Tibial nerve (tissue), 4 donors: ENCODE measurements around the gene IL11RA. TPM values are rescaled to one million over a fixed set of nuclear protein-coding genes. Genes with fewer than 3 reads are reported as not detected.
A peak's percentile ranks its signal among the peaks of the same experiment; 100 is the strongest.

Source experiments
- DNase-seq, 2 donors: peaks; one replicate each; pipeline ENCODE4 v3.0.0-alpha.2; 2019; ENCODE audit warnings: low spot score in 2 of 2
- H3K27ac ChIP-seq, 4 donors: fragments of 200-600 bp; sonication (generic) in 3 of 4; one replicate each; pipeline ENCODE4 v1.5.1; 2017 to 2019; ENCODE audit warnings: mild to moderate bottlenecking in 1 of 4
- H3K27me3 ChIP-seq, 2 donors: fragments of 200-600 bp; sonication (generic) in 1 of 2; one replicate each; pipeline versions ENCODE4 v1.5.1 to v1.6.0; 2017 to 2019
- H3K36me3 ChIP-seq, 3 donors: fragments of 200-600 bp; sonication (generic); one replicate each; pipeline ENCODE4 v1.5.1; 2018 to 2019
- H3K4me1 ChIP-seq, 4 donors: fragments of 200-600 bp; sonication (generic) in 3 of 4; one replicate each; pipeline ENCODE4 v1.5.1; 2017 to 2019
- H3K4me3 ChIP-seq, 4 donors: fragments of 200-600 bp; sonication (generic) in 3 of 4; one replicate each; pipeline ENCODE4 v1.5.1; 2017 to 2019; ENCODE audit warnings: mild to moderate bottlenecking in 1 of 4, moderate library complexity in 1 of 4
- H3K9me3 ChIP-seq, 4 donors: fragments of 200-600 bp; sonication (generic) in 3 of 4; one replicate each; pipeline ENCODE4 v1.5.1; 2017 to 2019
- EP300 ChIP-seq, 2 donors: sonication (generic); formaldehyde crosslinking; IDR thresholded peaks; one replicate each; pipeline ENCODE4 v1.6.1; 2017; ENCODE audit warnings: antibody characterized with exemption in 2 of 2, mild to moderate bottlenecking in 1 of 2
- POLR2A ChIP-seq, 2 donors: fragments of 450-650 bp; IDR thresholded peaks; one replicate each; pipeline ENCODE4 v1.6.1; 2017; ENCODE audit warnings: antibody characterized with exemption in 2 of 2, mild to moderate bottlenecking in 2 of 2, moderate library complexity in 2 of 2
- WGBS, 2 donors: methylation state at CpG; one replicate each; pipeline ENCODE4 v1.1.5; 2018; 5-methylcytosine and 5-hydroxymethylcytosine counted together
- total RNA-seq, 4 donors: library from RNA; depleted of rRNA; stranded (reverse); fragments of >200 nt; gene quantifications; one replicate each; pipeline ENCODE4 v1.1.0, GENCODE V29; 2016
- TF ChIP-seq, protein P1 (sequence below), 5 experiments: fragments of 200-600 bp in 3 of 5; fragments of 450-650 bp in 2 of 5; sonication (generic) in 3 of 5; IDR thresholded peaks; one replicate each; pipeline ENCODE4 v1.5.1; 2016 to 2019; ENCODE audit warnings: antibody characterized with exemption in 5 of 5, mild to moderate bottlenecking in 3 of 5, moderate library complexity in 2 of 5

Gene IL11RA
- total RNA-seq, 4 donors from 2014 or later: 27.3 to 48.8 (median 39.6) TPM

DNA sequence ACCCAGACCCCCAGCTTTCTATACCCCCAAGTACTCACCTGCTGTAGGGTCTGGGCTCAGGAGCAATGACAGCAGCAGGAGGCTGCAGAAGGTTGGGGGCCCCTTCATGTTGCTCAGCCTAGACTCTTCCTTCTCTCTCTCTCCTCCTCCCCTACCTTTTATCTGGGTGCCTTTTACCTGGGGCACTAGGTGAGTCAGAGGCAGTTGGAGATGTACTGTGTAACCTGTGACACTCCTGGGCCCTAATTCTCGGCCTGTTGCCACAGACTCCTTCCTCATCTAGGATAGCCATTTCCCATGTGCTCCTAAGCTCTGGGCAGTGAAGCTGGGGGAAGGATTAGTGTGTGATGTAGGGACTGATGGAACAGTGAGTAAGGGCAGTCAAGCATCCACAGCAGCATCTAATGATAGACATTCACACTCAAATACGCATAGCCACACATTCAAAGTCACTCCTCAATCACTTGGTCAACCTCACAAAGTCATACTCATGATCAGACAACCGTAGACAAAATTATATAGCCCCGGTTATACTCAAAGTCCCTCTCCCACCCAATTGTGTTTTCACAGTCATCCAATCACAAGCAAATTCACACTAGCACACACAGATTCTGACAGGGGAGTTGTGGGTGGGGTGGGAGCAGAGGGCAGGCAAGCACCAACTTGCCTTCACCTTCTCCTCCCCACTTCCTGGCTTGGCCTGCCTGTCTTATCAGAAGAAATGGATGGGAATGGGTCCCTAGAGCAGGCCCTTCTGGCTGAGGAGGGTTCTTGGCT is 10.7 kb downstream of the IL11RA start, which contains the start of gene CCL27:
CCL27 (minus strand) TSS at position 132 of the 777 bp plus-strand sequence; CDS start at position 108, 24 bp downstream.
- Histone ChIP-seq H3K9me3 (no peaks in the 10 kb centered on the region), H3K27ac (peak within 1 kb of the TSS in 3 of 4 donors; percentile 40 to 100 (median 99)), H3K27me3 (no peaks in the 10 kb centered on the region), H3K36me3 (peaks cover 0 to 41% (median 0%) of the 10 kb centered on the region in 3 donors), H3K4me1 (peaks cover 0 to 30% (median 7%) of the 10 kb centered on the region in 4 donors), H3K4me3 (no peak within 1 kb of the TSS)
- DNase-seq: no peak
- TF ChIP-seq, protein P1, sequence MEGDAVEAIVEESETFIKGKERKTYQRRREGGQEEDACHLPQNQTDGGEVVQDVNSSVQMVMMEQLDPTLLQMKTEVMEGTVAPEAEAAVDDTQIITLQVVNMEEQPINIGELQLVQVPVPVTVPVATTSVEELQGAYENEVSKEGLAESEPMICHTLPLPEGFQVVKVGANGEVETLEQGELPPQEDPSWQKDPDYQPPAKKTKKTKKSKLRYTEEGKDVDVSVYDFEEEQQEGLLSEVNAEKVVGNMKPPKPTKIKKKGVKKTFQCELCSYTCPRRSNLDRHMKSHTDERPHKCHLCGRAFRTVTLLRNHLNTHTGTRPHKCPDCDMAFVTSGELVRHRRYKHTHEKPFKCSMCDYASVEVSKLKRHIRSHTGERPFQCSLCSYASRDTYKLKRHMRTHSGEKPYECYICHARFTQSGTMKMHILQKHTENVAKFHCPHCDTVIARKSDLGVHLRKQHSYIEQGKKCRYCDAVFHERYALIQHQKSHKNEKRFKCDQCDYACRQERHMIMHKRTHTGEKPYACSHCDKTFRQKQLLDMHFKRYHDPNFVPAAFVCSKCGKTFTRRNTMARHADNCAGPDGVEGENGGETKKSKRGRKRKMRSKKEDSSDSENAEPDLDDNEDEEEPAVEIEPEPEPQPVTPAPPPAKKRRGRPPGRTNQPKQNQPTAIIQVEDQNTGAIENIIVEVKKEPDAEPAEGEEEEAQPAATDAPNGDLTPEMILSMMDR (IDR thresholded peaks at IDR 0.05): no peak
- TF ChIP-seq EP300 (IDR thresholded peaks at IDR 0.05) (no peak), POLR2A (IDR thresholded peaks at IDR 0.05) (no peak)
- WGBS, 2 donors: 74 to 87% methylated on average over 4 of the region's 4 CpGs

GRCh38 chr9:34663303-34663605 is 11.3 kb downstream of the IL11RA start:
- Histone ChIP-seq H3K36me3 (peaks cover 0 to 46% (median 0%) of the 10 kb centered on the region in 3 donors), H3K27ac (peak overlapping the region in 3 of 4 donors; percentile 40 to 100 (median 99)), H3K4me1 (peaks cover 0 to 30% (median 7%) of the 10 kb centered on the region in 4 donors), H3K4me3 (no peak overlapping the region), H3K27me3 (no peaks in the 10 kb centered on the region), H3K9me3 (no peaks in the 10 kb centered on the region)
- DNase-seq: no peak
- TF ChIP-seq, protein P1 (IDR thresholded peaks at IDR 0.05): no peak
- TF ChIP-seq POLR2A (IDR thresholded peaks at IDR 0.05) (no peak), EP300 (IDR thresholded peaks at IDR 0.05) (no peak)

DNA sequence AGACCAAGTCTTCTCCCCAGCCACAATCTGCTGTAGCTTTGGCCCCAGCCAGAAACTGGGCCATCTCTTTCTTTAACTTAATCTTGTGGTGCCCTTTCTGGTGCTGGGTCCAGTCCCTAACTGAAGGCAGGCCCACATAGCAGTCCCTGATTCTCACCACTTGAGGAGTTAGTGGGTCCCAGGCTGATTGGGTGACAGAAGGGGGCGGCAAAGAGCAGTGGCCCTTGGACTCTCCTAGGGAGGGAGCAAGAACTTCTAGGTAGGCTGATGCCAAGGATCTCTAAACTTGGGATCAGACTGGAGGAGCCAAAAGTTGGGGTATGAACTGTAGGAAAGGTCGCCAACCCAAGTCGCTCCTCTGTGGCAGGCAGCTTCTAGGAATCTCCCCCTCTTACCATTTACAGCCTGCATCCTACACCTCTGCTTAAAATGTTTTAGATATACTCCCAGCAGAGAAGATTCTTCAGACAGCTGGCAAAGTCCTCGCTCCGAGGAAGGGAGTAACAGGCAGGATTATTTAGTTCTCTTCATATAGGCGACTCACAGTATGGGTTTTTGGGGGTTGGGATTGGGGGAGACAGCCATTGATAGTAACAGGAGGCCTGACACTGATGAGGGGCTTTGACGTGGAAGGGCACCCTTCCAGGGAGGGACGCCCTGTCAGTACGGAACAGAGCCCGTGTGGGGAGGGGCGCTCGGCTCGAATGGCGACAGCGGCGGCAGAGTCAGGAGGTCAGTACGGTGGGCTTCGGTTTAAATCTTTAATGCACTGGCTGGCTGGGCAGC is 12.5 kb downstream of the IL11RA start:
- Histone ChIP-seq H3K9me3 (no peaks in the 10 kb centered on the region), H3K27me3 (no peaks in the 10 kb centered on the region), H3K4me1 (peaks cover 0 to 30% (median 7%) of the 10 kb centered on the region in 4 donors), H3K4me3 (peak overlapping the region; percentile 75 to 89 (median 86)), H3K27ac (peak overlapping the region; percentile 99 to 100 (median 100)), H3K36me3 (peaks cover 0 to 51% (median 0%) of the 10 kb centered on the region in 3 donors)
- peak; percentile 70 to 92 for DNase-seq
- TF ChIP-seq, protein P1 (IDR thresholded peaks at IDR 0.05): peak; percentile 69 to 86 (median 83)
- peak in 1 of 2 donors; percentile 21 for TF ChIP-seq EP300 (IDR thresholded peaks at IDR 0.05)
- TF ChIP-seq POLR2A (IDR thresholded peaks at IDR 0.05): no peak
- 13% methylated on average over 18 of the region's 18 CpGs for WGBS, 2 donors

- DNase-seq: no peak
- no peak for TF ChIP-seq EP300 (IDR thresholded peaks at IDR 0.05)
- TF ChIP-seq, protein P1 (IDR thresholded peaks at IDR 0.05): peak in 1 of 5 experiments; percentile 11
- peak overlapping the region; percentile 75 to 89 (median 86) for H3K4me3 ChIP-seq
- peak overlapping the region; percentile 99 to 100 (median 100) for H3K27ac ChIP-seq
- H3K36me3 ChIP-seq: peaks cover 0 to 51% (median 0%) of the 10 kb centered on the region in 3 donors
- H3K27me3 ChIP-seq: no peaks in the 10 kb centered on the region
- no peaks in the 10 kb centered on the region for H3K9me3 ChIP-seq
- WGBS, 2 donors: 1 to 4% methylated on average over 20 to 23 of the region's 26 CpGs
- peaks cover 0 to 30% (median 7%) of the 10 kb centered on the region in 4 donors for H3K4me1 ChIP-seq
Measured at GRCh38 chr9:34665067-34665380, 13.0 kb downstream of the IL11RA start.
